Mesenteric fat pad (tissue), 1 donor: ENCODE measurements around the gene IGFLR1. TPM values are rescaled to one million over a fixed set of nuclear protein-coding genes. Genes with fewer than 3 reads are reported as not detected.
"Not testable (repeated sequence)": the region's sequence is repeated elsewhere in the genome, so short reads cannot be mapped to it uniquely, and the experiment has no call there.

Source experiments
- DNase-seq: peaks from one replicate; pipeline ENCODE4 v3.0.0-alpha.2; 2020; ENCODE audit warnings: low spot score
- total RNA-seq: library from RNA; stranded (reverse); fragmentation: NEBNext Ultra II Directional; extraction: Animal tissue kit (Norgen Biotek cat#: 25700); gene quantifications from one replicate; pipeline ENCODE4 v1.2.1, GENCODE V29; 2021
- donor health status: DM: yes; HTN: yes; CAD: no.

IGFLR1 gene
- total RNA-seq, 1 donor from 2014 or later = 10.8 TPM

DNA sequence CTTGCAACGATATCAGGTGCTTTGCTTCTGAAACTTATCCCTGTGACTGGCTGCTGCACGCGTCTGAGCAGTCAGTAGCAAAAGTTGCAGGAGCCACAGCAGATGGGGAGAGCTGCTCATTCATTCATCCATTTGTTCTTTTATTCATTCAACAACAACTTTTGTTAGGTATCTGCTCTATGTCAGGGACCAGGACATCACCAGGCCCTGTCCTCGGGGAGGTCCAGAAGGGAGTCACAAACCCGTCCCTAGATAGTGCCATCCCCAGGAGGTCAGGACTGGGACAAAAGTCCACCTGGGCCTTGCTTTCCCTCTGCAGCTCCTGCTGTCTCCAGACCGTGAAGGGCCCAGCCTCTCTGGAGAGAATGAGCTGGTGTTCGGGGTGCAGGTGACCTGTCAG, 35.7 kb upstream of the IGFLR1 start:
- DNase-seq = no peak

- no peak for DNase-seq
These were observed 35.0 kb upstream of the IGFLR1 start for GRCh38 chr19:35777086-35777841.

DNA sequence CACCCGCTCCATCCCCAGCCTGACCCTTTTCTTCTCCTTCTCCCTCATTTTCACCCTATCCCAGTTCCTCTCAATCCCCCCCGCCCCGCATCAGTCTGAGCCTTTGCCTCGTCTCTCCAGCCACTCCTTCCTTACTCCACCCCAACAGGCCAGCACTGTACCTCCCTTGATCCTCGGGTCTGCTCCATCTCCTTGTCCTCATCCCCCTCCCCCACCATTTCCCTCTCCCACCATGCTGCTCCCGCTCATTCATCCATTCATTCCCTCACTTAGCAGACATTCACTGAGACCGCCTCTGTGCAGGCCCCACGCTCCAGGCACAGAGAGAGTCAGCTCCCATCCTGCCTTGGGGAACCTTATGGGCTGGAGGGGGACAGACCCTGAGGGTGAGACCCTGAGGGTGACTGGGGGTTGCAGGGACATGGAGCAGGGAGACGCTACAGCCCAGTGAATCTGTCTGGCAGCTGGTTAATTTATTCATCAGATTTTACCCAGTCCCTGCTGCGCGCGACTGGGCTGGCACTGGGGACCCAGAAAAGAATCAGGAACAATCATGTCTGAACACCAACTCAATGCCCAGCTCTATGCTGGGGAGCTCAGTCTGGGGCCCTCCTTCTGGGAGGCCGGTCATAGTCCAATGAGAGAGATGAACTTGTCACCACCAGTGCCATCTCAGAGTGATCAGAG, 34.0 kb upstream of the IGFLR1 start:
- no peak for DNase-seq

DNA sequence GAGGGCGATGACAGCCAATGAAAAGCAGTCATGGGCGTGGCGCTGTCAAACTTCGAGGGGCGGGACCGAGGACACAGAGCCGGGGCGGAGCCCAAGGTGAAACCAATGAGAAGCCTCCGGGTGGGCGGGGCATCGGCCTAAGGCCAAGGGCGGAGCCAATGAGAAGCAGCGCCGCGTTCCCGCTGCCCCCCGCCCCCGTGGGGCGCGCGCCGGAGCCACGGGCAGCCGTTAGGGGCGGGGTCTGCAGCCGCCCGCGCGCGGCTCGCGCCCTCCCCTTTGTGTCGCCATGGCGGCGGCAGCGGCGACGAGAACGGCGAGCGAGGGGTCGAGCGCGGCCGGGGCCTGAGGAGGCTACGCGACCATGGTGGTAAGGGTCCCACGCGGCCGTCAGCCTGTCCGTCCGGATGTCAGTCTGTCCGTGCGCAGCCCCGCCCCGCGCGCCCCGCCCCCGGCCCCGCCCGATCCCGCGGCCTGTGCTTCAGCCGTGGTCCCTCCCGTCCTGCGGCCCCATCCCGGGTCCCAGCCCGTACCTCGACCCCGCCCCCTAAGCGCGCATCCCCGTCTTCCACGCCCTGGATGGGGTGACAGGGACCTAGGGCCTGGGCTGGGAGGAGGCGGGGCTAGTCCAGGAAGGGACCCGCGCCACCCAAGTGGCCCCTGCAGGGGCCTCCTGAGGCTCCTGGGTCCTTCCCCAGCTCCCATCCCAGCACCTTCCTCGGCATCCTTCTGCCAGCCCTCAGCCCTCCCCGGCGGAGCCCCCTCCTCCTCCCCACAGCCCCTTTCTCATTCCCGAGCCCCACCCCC, 33.2 kb upstream of the IGFLR1 start, which contains the start of gene ARHGAP33:
ARHGAP33 (plus strand) TSS at position 267 of the 804 bp plus-strand sequence; CDS start at position 362, 95 bp downstream.
- peak; percentile 99 for DNase-seq

DNA sequence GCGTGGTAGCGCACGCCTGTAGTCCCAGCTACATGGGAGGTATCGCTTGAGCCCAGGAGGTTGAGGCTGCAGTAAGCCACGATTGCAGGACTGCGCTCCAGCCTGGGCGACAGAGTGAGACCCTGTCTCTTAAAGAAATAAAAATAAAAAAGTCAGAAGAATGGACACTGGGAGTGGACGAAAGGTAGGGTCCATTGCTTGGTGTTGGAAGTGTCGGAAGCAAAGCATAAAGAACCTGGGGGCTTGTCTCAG, 32.7 kb upstream of the IGFLR1 start:
- DNase-seq = no peak

DNA sequence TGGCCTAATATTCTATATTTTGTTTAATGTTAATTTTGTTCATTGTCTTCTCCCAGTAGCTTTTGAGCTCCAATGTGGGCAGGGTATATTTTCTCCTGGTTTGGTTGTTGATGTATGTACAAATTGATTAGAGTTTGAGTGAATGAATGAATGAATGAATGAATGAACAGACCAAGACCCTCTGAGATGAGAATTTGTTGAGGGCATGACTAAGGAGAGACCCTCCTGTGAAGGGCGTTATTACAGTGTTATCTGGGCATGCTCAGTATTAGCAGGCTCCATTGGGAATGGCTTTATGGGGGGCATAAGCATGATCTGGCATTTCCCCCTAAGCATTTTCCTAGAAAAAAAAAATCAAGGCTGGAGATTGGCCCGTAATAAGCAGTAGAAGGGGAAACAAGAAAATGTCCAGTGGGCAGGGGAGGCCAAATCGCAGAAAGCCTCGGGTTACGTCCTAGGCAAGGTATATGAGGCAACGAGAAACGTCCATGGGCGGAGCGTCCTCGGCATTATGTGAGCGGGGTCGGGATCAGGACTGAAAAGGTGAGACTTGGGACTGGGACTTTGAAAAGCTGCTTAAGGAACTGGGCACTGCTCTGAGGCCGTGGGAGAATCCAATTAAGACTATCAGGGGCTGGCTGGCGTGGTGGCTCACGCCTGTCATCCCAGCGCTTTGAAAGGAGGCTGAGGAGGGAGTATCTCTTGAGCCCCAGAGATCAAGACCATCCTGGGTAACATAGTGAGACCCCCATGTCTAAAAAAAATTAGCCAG, 32.2 kb upstream of the IGFLR1 start:
- no peak for DNase-seq

DNA sequence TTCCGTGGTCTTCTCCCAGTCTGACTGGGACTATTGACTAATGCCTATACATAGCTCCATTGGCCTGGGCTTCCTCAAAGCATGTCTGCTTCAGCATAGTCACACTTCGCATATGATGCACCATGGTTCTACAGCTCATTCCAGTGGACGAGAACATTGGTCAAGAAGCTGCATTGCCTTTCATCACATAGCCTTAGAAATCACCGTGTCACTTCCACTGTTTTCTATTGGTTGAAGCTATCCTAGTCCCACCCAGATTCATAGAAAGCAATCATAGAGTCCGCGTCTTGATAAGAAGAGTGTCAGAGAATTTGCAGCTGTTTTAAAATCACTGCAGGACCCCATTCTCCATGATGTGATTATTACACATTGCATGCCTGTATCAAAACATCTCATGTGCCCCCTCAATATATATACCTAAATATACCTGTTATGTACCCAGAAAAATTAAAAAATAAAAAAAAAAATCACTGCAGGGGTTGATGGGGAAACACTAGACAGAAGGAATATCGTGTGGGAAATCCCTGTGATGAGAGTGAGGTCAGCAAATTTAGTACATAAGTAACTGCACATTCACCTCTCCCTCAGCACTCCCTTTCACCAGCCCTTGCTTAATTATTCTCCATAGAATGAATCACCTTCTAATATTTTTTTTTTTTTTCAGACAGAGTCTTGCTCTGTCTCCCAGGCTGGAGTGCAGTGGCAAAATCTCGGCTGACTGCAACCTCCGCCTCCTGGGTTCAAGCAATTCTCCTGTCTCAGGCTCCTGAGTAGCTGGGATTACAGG, 31.0 kb upstream of the IGFLR1 start:
- no peak for DNase-seq

GRCh38 chr19:35772362-35772761, 30.1 kb upstream of the IGFLR1 start:
- not testable (repeated sequence) for DNase-seq

DNA sequence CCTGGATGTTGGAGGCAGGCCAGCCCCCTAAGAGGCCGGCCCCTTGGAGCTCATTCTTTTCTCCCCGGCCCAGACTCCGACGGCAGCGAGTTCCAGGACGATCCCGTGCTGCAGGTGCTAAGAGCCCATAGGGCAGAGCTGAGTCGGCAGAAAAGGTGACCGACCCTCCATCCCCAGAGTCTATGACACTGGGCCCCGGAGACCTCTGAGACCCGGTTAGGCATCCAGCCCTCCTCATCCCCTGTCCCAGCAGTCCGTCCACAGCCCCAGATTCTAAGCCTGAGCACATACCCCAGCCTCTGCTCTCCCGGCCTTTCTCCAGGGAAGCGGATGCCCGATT, 25.8 kb upstream of the IGFLR1 start:
- DNase-seq = no peak

- DNase-seq = no peak
These were observed 25.2 kb upstream of the IGFLR1 start for GRCh38 chr19:35767288-35768081.

DNA sequence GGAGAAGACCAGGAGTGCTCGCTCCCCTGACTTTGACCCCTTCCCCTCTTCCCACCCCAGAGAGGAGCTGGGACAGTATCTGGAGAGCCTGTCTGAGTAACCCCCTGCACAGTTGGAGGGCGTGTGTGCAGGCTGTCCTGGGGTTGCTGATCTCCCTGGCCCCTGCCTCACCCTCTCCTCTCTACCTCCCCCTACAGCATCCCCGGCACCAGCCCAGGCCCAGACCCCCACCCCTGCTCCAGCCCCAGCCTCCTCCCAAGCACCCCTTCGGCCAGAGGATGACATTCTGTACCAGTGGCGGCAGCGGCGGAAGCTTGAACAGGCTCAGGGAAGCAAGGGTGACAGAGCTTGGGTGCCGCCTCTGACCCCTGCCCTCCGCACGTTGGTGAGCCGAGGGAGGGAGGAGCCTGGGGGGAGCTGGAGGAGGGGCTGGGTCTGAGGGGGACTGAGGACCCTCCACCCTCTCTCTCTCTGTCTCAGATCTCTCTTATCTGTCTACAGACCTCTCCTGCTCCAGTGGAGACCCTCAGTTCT, 24.4 kb upstream of the IGFLR1 start:
- DNase-seq = no peak

DNA sequence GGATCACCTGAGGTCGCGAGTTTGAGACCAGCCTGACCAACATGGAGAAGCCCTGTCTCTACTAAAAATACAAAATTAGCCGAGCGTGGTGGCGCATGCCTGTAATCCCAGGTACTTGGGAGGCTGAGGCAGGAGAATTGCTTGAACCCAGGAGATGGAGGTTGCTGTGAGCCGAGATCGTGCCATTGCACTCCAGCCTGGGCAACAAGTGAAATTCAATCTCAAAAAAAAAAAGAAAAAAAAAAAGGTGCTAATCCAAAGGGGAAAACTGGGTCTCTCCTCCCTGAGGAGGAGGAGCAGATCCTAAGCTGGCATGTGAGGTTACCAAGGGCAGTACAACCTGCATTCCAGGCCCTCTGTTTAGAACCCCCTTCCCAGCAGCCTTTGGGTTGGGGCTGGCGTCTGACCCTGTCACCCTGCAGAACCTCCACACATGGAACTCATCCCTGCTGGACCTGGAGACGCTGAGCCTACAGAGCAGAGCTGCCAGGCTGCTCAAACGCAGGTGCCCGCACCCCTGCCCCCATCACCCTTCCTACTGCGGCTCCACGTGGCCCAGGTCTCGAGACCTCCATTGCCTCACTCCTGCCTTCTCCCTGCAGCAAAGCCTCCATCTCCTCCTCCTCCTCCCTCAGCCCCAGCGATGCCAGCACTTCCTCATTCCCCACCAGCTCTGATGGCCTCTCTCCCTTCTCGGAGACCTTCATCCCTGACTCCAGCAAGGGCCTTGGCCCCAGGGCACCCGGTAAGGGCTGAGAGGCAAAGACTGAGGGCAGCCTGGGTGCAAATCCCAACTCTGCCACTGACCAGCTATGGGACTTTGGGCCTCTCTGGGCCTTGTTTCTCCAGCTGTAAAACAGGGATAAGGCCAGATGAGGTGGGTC, 22.4 kb upstream of the IGFLR1 start:
- DNase-seq = no peak

- DNase-seq = no peak
These were observed 18.6 kb upstream of the IGFLR1 start for GRCh38 chr19:35760711-35761349.

DNA sequence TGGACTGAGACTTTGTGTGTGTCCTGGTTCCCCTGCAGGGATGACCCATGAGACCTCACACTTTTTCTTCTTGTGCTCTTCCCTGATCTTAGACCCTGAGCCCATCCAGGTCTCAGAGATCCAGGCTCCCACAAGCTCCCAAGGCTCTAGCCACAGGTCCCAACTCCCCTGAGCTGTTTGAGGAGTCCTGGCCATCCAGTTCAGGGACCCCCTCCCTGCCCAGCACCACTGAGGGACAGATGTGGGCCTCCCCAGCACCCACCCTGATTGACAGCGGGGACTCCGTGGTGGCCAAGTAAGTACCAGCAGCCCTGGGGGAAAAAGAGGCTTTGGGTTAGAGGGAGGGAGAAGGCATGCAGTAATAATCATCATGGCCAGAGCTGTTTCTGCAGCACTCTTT, 17.4 kb upstream of the IGFLR1 start:
- DNase-seq = no peak

DNA sequence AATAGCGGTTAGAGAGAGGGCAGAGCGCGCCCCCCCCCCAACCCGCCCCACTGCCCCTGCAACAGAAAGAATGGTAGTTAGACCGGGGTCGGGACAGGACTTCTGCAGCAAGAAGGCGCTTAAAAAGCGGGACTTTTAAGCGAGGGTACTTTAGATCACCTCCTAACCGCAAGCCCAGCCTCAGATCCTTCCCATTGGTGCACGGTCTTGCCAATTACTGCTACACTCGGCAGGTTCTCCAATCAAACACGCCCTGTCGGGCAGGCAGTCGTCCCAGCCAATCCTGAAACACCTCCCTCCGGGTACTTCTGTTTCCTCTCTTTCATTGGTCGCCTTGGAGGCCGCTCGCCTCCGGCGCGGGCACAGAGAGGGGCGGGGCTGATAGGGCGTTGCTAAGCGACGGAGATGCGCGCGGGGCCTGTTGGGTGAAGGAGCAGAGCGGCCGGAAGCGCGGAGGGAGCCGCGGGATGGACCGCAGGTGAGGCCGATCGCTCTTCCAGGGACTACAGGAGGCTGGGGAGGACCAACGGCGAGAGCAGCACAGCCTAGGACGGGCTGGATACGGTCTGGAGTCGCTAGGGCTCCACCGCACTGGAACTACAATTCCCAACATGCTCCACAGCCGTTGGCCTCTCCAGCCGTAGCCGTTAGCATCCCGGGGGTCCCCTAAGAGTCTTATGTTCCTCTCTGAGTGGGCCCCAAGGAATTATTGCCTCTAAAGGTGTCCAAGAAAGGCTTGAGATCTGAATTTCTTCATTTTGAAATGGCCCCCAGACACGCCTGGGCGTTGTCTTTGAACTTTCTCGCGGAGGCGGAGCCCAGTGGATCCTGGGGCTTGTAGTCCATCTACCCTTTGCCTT, 15.7 kb upstream of the IGFLR1 start, which contains the start of gene PROSER3:
PROSER3 (plus strand) TSS at position 428 of the 860 bp plus-strand sequence; CDS start at position 468, 40 bp downstream.
- peak; percentile 99 for DNase-seq

DNA sequence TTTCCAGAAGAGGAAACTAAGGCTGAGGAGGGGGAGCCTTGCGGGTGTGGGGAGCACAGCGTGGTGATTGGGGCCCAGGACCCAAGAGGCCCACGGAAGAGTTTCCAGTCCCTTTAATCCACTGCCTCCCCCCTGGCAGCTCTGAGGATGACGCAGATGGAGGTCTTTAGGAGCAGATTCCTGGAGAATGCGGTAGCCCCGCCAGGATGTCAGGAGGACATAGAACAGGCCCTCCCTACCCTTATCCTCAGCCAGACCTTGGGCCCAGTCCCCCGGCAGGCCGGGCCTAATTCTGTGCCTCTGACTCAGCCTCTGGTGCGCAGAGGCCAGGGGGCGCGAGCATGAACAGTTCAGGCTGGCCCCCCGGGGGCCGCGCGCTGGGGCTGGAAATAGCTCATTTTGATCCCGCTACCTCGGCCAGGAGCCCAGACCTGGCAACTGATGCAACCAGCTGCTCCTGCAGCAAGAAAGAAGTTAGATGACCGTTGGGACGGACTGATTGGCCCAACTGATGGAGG, 15.0 kb upstream of the IGFLR1 start:
- peak; percentile 96 for DNase-seq
